OCI-M2 (cell line): ENCODE measurements around the gene C19orf67.
"Not testable (repeated sequence)": the region's sequence is repeated elsewhere in the genome, so short reads cannot be mapped to it uniquely, and the experiment has no call there.

ENCODE experiments used
- DNase-seq: peaks from one replicate; lab custom pipeline; 2025; ENCODE audit not compliant: unreplicated experiment; lab: John Stamatoyannopoulos, UW

The C19orf67 gene

DNA sequence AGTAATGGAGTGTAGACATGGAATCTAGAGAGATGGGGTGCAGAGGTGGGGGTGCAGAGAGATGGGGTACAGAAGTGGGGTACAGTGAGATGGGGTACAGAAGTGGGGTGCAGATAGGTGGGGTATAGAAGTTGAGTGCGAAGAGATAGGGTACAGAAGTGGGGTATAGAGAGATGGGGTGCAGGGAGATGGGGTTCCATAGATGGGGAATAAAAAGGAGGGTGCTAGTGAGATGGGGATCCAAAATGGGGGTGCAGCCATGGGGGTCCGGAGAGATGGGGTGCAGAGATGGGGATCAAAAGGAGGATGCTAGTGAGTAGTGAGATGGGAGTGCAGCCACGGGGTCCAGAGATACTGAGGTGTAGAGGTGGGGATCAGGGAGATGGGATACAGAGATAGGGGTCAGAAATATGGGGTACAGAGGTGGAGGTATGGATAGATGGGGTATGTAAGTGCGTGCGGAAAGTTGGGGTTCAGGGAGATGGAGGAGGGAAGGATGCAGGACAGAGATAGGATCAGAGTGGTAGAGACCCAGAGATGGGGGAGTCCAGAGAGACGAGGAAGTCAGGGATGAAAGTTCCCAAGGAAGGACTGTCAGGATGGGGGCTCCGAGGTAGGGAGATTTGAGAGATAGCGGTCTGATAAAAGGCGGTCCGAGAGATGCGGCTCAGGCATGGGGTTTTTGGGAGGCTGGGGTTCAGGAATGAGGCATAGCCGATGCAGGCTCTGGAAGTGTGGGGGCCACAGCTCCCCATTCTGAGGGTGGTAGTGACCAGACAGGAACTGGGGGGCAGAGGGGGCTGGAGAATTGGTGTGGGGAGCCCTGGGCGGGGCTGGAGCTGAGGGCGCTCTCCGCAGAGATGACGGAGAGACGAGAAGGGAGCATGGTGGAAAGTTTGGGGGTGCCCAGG, 27.1 kb downstream of the C19orf67 start:
- DNase-seq: no peak

DNA sequence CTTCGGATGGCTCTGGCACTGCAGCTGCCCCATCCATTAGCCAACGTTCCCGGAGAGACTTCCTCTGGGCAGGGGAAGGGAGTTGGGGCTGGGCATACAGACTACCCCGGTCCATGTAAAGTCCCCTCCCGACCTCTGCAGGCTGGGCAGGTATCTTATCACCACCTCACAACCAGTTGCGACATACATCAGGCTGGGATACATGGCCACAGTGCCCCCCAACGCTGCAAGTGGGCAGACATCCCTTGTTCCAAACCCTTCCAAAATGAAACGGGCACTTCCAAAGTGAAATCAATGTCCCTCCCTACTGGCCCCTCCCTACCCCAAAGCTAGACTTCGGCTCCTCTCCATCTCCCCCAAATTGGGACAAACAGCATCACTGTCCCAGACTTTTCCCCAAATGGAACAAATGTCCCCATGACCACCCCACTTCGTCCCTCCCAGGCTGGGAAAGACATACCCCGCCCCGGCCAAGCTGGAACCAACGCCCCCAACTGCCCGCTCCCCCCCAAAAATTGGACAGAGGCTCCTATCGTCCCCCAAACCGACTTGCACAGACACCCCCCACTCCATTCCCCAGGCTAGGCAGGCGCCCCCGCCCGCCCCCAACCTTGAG, 28.7 kb downstream of the C19orf67 start:
- DNase-seq: no peak

DNA sequence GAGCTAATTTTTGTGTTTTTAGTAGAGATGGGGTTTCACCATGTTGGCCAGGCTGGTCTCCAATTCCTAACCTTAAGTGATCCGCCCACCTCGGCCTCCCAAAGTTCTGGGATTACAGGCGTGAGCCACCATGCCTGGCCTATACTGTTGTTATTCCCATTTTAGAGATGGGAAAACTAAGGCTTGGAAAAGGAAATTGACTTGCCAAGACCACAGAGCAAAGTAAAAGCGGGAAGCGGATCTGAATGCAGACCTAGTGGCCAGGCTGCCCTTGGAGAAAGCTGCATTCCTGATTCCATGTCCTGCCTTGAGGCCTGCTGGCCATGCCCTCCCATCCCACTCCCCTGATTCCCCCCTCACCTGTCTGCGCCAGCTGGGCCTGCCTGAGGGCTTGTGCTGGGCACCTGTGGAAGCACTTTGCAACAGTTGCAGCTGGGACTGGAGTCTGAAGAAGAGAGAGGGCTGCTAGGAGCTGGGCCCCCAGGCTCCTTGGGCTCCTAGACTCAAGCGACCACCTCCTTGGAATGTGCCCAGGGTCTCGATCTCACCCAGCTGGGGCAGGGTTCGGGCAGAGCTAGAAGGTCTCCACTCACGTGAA, 29.4 kb downstream of the C19orf67 start:
- DNase-seq: no peak

DNA sequence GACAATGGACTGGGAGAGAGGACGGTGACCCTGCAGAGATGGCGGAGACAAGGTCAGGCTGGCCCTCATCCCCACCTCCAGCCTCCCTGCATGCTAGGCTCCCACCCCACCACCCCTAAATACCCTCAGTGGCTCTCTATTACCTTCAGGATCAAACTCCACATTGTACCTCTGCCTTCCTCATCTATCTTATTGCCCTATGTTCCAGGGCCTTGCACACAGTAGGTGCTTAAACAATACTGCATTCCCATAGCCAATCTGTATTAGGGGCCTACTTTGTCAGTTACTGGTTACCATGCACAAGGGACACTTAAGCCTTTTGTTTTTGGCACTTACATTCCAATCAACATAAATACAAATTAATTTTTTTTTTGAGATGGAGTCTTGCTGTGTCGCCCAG, 30.2 kb downstream of the C19orf67 start:
- DNase-seq: no peak

DNA sequence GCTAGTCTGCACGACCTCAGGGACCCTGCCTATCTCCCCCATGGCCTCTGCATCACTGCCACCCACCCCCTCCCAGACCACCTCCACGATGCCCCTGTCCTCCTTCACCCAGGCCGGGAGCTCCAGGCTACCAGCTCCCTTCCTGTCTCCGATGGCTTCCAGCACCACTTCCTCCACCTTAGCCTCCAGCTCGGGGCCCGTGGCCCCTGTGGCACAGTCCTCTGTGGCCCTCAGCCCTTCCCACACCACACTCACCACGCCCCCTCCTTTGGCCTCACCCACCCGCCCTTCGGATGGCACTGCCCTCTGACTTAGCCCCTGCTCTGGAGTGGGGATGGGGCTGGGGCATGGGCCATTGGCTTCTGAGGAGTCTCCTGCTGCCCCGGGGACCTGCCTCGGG, 30.9 kb downstream of the C19orf67 start:
- no peak for DNase-seq

GRCh38 chr19:14054099-14054498, 31.5 kb downstream of the C19orf67 start:
- no peak for DNase-seq

GRCh38 chr19:14053500-14053899, 32.1 kb downstream of the C19orf67 start:
- DNase-seq: no peak

DNA sequence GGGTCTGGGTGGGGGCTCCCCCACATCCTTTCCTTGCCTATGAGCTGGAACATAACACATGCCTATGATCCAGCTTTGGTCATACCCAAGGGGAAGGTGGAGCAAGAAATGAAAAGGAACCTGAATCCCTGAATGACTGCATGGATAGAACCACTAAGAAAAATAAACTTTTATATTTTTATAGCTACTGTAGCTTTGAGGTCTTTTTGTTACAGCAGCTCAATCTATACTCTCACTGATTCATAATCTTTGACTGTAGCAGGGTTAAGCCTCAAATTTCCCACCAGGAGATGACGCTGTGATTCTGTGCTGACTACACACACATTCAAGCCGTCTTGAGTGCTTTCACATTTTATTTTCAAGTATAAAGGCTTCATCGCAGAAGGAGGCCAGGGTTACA, 32.6 kb downstream of the C19orf67 start:
- no peak for DNase-seq

- no peak for DNase-seq
These were observed 33.1 kb downstream of the C19orf67 start for GRCh38 chr19:14052470-14052869.

- DNase-seq: no peak
These were observed 33.6 kb downstream of the C19orf67 start for GRCh38 chr19:14051980-14052379.

- DNase-seq: not testable (repeated sequence)
These were observed 34.6 kb downstream of the C19orf67 start for GRCh38 chr19:14050961-14051360.

- no peak for DNase-seq
These were observed 35.1 kb downstream of the C19orf67 start for GRCh38 chr19:14050512-14050911.

DNA sequence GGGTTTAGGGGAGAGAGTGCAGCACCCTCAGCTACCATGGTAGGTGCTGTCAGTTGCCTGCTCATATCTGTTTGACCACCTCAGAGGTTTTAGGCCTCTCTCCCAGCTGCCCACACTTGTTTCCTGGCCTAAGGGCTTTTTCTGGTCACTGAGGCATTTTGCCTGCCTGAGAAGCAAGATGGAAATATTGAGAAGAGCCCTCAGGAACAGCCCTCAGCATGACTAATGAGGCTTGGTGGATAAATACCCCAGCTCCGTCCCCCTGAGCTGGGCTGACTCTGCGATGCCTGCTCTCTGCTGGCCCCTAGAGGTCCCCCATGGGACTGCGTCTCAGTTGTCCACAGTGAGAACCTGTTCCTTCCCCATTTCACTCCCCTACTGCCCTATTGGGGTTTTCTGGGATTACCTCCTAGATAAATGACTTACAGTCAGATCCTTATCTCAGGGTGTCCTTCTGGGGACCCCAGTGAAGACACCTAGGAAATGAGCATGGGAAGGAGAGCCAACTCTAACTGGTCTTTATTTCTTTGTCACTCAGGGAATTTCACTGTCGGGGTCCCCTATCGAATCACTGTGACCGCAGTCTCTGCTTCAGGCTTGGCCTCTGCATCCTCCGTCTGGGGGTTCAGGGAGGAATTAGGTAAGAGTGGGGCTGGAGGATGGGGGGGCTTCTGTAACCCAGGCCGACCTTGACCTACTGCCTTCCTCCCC, 37.0 kb downstream of the C19orf67 start:
- DNase-seq: peak; percentile 74

GRCh38 chr19:14047866-14048265, 37.7 kb downstream of the C19orf67 start:
- not testable (repeated sequence) for DNase-seq

- not testable (repeated sequence) for DNase-seq
These were observed 42.6 kb downstream of the C19orf67 start for GRCh38 chr19:14042659-14043608.

DNA sequence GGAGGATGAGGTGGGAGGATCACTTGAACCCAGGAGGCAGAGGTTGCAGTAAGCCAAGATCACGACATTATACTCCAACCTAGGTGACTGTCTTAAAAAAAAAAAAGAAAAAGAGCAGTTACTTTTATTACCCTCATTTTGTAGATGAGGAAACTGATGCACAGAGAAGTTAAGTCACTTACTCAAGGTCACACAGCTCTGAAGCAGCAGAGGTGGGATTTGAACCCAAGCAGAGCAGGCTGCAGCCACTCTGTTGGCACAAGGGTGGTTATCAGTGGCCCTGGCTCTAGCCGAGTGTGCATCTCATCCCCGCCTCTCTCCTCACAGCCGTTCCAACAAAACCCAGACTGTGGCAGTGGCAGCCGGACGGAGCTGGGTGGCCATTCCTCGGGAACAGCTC, 46.4 kb downstream of the C19orf67 start:
- DNase-seq: no peak

DNA sequence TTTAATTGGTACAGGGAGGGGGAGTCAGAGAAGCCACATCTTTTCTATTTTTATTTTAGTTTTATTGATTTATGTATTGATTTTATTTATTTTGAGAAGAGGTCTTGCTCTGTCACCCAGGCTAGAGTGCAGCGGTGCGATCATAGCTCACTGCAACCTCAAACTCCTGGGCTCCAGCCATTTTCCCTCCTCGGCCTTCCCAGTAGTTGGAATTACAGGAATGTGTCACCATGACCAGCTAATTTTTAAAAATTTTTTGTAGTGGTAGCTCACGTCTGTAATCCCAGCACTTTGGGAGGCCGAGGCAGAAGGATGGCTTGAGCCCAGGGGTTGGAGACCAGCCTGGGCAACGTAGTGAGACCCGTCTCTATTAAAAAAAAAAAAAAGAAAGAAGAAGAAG, 49.9 kb downstream of the C19orf67 start:
- no peak for DNase-seq

DNA sequence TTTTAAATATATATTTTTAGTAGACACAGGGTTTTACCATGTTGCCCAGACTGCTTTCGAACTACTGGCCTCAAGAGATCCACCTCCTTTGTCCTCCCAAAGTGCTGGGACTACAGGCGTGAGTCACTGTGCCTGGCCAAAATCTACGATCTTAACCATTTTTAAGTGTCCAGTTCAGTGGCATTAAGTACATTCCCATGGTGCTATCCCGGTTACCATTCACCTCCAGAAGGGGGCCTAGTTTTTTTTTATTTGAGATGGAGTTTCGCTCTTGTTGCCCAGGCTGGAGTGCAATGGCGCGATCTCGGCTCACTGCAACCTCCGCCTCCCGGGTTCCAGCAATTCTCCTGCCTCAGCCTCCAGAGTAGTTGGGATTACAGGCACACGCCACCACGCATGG, 50.4 kb downstream of the C19orf67 start:
- DNase-seq: not testable (repeated sequence)

DNA sequence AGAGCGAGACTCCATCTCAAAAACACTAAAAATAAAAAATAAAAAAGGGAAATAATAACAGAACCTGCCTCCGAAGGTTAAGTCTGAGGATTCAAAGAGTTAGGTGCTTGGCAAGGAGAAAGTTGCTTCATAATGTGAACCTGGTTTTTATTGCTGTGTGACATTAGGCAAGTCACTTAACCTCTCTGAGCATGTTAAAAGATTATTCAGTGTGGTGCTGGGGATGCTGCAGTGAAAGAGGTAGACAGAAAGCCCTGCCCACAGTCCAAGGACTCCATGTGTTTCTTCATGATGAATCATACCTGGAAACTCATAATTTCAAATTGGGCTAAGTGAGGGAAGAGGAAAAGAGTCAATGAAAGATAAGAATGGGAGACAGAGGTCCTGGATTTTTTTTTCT, 51.6 kb downstream of the C19orf67 start:
- DNase-seq: no peak
